ENCODE data around the gene FZD4.
A peak's percentile ranks its signal among the peaks of the same experiment; 100 is the strongest.
"Not testable (repeated sequence)": the region's sequence is repeated elsewhere in the genome, so short reads cannot be mapped to it uniquely, and the experiment has no call there.

FZD4 gene

DNA sequence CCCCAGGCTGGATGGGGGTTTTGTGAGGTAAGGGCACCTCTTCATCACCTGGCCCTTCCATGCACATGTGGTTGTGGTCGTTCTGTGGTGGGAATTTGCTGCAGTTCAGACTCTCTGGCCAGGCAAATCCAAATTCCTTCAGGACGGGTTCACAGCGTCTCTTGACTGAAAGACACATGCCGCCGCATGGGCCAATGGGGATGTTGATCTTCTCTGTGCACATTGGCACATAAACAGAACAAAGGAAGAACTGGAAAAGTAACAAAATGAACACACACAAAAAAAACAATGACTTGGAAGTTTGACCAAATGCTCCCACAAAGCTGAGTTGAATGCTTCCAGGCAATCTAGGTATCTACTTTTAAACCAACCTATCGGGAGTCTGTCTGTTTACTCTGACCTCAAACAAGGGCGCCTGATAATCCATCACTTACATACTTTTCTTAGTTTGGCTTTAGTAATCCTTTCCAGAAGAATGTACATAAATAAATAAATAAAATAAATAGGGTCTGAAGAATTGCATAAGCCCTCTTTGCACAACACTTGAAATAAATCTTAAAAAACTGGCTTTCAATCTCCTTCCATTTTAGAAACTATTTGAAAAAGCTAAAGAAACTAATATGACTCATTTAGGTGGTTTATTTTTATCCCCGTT lies 2.8 kb downstream of the FZD4 start:
- Mint-ChIP-seq H3K27ac (no peak overlapping the region), H3K4me3 (no peak overlapping the region), H3K9me3 (no peaks in the 10 kb centered on the region), H3K27me3 (peaks cover 26 to 44% of the 10 kb centered on the region in 2 donors), H3K4me1 (peaks cover 11 to 21% of the 10 kb centered on the region in 2 donors), H3K36me3 (peaks cover 0 to 2% of the 10 kb centered on the region in 2 donors)
- ATAC-seq (replicated peaks), result no peak
- DNase-seq, result no peak

GRCh38 chr11:86951706-86952105 lies 3.5 kb downstream of the FZD4 start:
- no peak for ATAC-seq (replicated peaks)
- Mint-ChIP-seq H3K9me3 (no peaks in the 10 kb centered on the region), H3K36me3 (peaks cover 0 to 2% of the 10 kb centered on the region in 2 donors)

DNA sequence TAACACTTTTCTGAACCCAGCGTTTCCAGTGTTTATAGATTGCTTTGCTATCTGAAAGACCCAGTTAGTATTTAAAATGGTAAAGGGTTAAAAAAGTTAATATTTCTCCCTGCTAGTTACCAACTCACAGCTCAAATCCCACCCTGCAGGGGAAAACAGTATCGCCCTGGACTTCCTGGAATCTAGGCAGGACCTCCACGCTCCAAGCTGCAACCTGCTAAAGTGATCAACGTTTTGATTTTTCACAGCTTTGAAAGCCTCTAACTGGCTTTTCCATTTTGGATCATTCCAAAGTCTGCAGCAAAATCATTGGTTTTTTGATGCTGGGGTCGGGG lies 4.6 kb downstream of the FZD4 start:
- DNase-seq (no peak), ATAC-seq (replicated peaks) (no peak)
- peaks cover 7 to 11% of the 10 kb centered on the region in 2 donors for H3K4me1 Mint-ChIP-seq
- H3K27ac Mint-ChIP-seq, result no peak overlapping the region
- no peak overlapping the region for H3K4me3 Mint-ChIP-seq
- peaks cover 17 to 27% of the 10 kb centered on the region in 2 donors for H3K27me3 Mint-ChIP-seq
- H3K36me3 Mint-ChIP-seq, result peaks cover 0 to 1% of the 10 kb centered on the region in 2 donors
- H3K9me3 Mint-ChIP-seq, result no peaks in the 10 kb centered on the region

More at GRCh38 chr11:86951706-86952105, 3.5 kb downstream of the FZD4 start:
- Mint-ChIP-seq H3K27ac (no peak overlapping the region), H3K4me3 (no peak overlapping the region), H3K4me1 (peaks cover 11 to 21% of the 10 kb centered on the region in 2 donors), H3K27me3 (peaks cover 28 to 37% of the 10 kb centered on the region in 2 donors)
- DNase-seq, result no peak

GRCh38 chr11:86949995-86950660 lies 5.1 kb downstream of the FZD4 start:
- no peaks in the 10 kb centered on the region for H3K36me3 Mint-ChIP-seq
- H3K27me3 Mint-ChIP-seq, result peaks cover 15 to 24% of the 10 kb centered on the region in 2 donors
- H3K9me3 Mint-ChIP-seq, result no peaks in the 10 kb centered on the region
- H3K4me3 Mint-ChIP-seq, result no peak overlapping the region
- DNase-seq, result no peak
- H3K4me1 Mint-ChIP-seq, result peaks cover 5 to 8% of the 10 kb centered on the region in 2 donors
- H3K27ac Mint-ChIP-seq, result no peak overlapping the region
- no peak for ATAC-seq (replicated peaks)

DNA sequence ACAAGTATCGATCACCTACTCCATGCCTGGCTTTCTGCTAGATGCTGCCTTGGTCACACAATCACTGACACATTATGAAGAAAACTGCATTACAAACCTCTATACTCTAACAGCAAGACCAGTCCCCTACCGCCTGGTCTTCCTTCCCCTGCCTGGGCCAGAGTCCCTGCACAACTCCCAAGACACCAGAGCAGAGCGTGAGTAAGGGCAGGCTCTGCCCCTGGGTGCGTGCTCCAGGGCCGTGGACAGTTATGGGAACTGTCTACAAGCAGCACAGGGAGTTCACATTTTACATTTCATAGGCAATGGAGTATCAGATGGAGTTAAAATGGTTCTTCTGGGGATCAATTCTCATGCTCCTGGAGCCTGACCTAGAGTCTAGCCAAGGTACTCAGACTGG lies 6.5 kb downstream of the FZD4 start:
- no peak for DNase-seq
- H3K4me3 Mint-ChIP-seq, result no peak overlapping the region
- no peak for ATAC-seq (replicated peaks)
- H3K27ac Mint-ChIP-seq, result no peak overlapping the region
- peaks cover 5 to 12% of the 10 kb centered on the region in 2 donors for H3K27me3 Mint-ChIP-seq
- H3K4me1 Mint-ChIP-seq, result no peaks in the 10 kb centered on the region
- H3K9me3 Mint-ChIP-seq, result no peaks in the 10 kb centered on the region
- no peaks in the 10 kb centered on the region for H3K36me3 Mint-ChIP-seq

- H3K36me3 Mint-ChIP-seq, result no peaks in the 10 kb centered on the region
- no peak overlapping the region for H3K4me3 Mint-ChIP-seq
- H3K27ac Mint-ChIP-seq, result no peak overlapping the region
- H3K27me3 Mint-ChIP-seq, result peaks cover 5% of the 10 kb centered on the region in 2 donors
- DNase-seq, result no peak
- H3K4me1 Mint-ChIP-seq, result no peaks in the 10 kb centered on the region
- H3K9me3 Mint-ChIP-seq, result no peaks in the 10 kb centered on the region
- ATAC-seq (replicated peaks), result no peak
These were observed 7.7 kb downstream of the FZD4 start for GRCh38 chr11:86947541-86947940.

DNA sequence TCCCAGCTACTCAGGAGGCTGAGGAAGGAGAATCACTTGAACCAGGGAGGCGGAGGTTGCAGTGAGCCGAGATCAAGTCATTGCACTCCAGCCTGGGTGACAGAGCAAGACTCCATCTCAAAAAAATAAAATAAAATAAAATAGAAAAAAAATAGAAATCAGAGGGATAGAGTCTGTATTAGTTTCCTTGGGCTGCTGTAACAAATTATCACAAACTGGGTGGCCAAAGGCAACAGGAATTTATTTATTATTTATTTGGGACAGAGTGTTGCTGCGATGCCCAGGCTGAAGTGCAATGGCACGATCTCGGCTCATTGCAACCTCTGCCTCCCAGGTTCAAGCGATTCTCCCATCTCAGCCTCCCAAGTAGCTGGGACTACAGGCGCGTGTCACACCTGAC lies 11.7 kb downstream of the FZD4 start:
- H3K9me3 Mint-ChIP-seq; H3K27ac Mint-ChIP-seq; H3K36me3 Mint-ChIP-seq; DNase-seq; ATAC-seq (replicated peaks); H3K4me3 Mint-ChIP-seq; H3K27me3 Mint-ChIP-seq; H3K4me1 Mint-ChIP-seq: not testable (repeated sequence)

DNA sequence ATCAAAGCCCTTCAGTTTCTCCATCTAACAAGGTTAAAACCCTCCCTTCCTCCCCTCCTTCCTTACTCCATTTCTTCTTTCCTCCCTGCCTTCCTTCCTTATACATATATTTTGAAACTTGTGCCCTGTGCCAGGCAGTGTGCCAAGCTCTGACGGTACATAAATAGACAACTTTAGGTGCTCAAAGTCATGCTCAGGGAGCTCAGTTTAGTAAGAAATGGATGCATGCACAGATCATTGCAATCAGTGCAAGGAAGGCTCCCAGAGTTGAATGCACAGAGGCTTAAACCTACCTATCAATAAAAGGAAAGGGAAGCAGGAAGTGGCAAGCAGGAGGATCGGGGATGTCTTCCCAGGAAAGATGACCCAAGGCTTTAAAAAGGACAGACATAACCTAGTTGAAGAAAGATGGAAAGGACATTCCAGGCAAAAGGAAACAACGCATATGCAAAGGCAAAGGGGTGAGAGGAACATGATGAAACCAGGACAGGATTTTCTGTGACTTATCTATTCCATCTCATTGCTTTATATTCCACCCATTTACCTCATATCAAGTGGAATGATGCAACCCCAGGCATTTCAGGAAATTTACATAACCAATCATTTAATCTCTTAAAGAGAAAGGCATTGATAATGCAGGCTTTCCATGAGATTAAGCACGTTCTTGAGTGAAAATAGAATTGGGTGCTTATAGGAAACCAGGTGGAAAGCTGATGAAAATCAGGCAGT lies 13.2 kb downstream of the FZD4 start:
- H3K4me1 Mint-ChIP-seq, result no peaks in the 10 kb centered on the region
- ATAC-seq (replicated peaks), result no peak

DNA sequence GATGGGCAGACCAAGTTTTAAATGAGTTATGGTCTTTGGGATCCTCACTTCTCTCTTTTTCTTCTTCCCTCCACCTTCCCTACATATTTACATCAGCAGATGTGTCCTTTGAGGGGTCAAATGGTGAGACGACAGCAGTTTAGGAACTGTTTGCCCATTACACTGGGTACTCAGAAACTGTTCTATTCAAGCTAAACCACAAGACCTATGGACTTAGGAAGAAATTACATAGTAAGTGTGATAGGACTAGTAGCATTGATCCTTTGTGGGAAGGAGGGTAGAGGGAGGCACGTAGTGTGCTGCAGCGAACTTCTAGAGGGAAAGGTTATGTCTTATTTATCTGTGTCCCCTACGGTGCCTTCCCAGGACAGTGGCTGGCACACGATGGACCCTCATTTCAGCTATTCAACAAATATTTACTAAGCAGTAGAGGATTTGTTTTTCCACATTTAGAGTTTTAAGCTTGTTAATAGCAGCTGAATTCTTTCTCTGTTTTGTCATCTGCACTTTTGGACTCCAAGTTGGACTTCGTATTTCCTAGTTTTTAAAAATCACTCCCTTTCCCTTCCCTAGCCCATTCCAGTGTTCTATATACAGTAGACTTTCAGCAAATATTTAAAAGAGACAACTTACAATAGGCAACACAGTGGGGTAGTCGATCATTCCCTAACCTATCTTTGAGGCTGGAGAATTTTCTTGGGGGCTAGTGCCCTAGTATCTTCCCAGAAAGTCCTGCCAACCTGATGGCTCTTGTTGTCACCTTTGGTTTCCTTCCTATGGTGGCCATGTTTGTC lies 13.9 kb downstream of the FZD4 start:
- no peaks in the 10 kb centered on the region for H3K36me3 Mint-ChIP-seq
- H3K27me3 Mint-ChIP-seq, result peaks cover 8 to 10% of the 10 kb centered on the region in 2 donors
- H3K4me3 Mint-ChIP-seq, result no peak overlapping the region
- no peaks in the 10 kb centered on the region for H3K4me1 Mint-ChIP-seq
- no peak overlapping the region for H3K27ac Mint-ChIP-seq
- no peak for DNase-seq
- no peaks in the 10 kb centered on the region for H3K9me3 Mint-ChIP-seq
- no peak for ATAC-seq (replicated peaks)

More for the DNA sequence above, 13.2 kb downstream of the FZD4 start:
- Mint-ChIP-seq H3K27me3 (peaks cover 8 to 10% of the 10 kb centered on the region in 2 donors), H3K27ac (no peak overlapping the region), H3K4me3 (no peak overlapping the region), H3K36me3 (no peaks in the 10 kb centered on the region), H3K9me3 (no peaks in the 10 kb centered on the region)
- no peak for DNase-seq

- Mint-ChIP-seq H3K27me3 (peaks cover 8 to 10% of the 10 kb centered on the region in 2 donors), H3K27ac (no peak overlapping the region), H3K9me3 (no peaks in the 10 kb centered on the region), H3K4me3 (no peak overlapping the region), H3K36me3 (no peaks in the 10 kb centered on the region), H3K4me1 (no peaks in the 10 kb centered on the region)
- DNase-seq (no peak), ATAC-seq (replicated peaks) (no peak)
These were observed 14.9 kb downstream of the FZD4 start for GRCh38 chr11:86940122-86940777.

DNA sequence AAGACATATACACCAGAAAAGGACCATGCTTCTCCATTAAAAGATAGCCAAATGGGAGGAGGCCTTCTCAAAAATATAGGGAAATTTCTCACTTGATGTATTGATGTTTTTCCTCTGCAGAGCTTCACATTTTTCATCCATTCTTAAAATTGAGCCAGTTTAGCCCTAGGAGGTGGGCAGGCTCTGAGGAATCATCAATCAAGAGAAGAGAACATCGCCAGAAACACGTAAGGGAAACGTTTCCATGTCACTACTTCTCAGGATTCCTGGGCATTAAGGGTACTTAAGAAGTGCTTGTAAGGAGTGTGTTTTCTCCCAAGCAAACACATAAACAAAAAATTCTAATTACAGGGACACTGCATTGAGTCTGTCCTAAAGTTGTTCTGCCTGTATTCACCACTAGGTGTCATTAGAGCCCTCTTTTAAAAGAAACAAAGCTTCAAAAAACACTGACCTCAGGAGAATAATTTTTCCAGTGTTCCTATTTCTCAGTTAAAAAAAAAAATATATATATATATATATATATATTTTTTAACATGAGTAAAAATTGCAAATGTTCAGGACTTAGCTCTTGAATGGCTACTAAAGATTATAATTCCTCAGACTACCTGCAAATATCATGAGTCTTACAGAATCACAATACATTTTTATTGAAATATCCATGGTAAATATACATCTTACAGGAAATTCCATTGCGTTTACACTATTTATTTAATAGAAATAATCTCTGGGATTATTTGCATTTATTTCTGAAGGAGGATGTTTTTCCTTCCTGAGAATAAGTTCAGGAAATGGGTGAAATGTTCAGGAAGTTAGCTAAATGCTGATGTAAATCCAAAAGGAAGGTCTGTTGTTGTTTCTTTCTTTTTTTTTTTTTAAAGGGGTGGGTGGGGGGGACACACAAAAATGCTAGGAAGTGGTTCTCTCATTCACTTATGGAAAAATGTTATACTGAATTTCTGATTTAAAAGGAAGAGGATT lies 16.0 kb downstream of the FZD4 start:
- peak; percentile 38 to 57 for ATAC-seq (replicated peaks)
- DNase-seq, result no peak

DNA sequence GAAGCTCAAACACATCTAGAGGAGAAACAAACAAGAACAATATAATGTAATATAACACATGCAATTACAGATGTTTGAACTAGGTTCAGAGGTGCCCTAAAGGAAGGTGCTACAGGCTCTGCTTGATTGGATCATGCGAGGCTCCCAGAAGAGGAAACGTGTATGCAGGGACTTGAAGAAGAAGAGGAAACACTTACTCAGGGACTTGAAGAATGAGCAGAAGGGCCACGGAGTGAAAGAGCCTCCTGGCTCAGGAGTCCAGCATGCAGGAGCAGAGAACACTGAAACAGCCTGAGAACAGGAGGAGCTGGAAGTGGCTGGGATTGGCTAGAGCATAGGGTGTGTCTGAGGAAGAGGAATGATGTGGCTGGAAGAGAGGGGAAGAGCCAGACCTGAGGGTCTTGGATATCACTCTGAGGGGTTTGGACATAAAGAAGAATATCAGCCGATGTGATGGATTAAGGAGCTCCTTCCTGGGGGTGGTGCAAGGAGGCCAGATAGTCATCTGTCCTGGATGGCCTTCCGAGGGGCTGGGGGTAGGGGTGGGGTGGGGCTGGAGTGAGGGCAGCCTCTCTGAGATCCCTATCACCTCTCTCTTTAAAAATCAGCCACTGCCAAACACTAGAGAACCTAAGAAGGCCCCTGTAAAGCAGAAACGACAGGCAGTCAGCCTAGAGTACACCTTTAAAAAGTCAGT lies 16.8 kb downstream of the FZD4 start:
- Mint-ChIP-seq H3K9me3 (no peaks in the 10 kb centered on the region), H3K27me3 (peaks cover 8 to 10% of the 10 kb centered on the region in 2 donors), H3K4me3 (no peak overlapping the region), H3K36me3 (no peaks in the 10 kb centered on the region), H3K27ac (no peak overlapping the region), H3K4me1 (no peaks in the 10 kb centered on the region)
- no peak for DNase-seq
- ATAC-seq (replicated peaks), result no peak

More for the DNA sequence above, 16.0 kb downstream of the FZD4 start:
- H3K36me3 Mint-ChIP-seq, result no peaks in the 10 kb centered on the region
- no peaks in the 10 kb centered on the region for H3K9me3 Mint-ChIP-seq
- H3K27ac Mint-ChIP-seq, result no peak overlapping the region
- H3K4me1 Mint-ChIP-seq, result no peaks in the 10 kb centered on the region
- H3K4me3 Mint-ChIP-seq, result no peak overlapping the region
- H3K27me3 Mint-ChIP-seq, result peaks cover 8 to 10% of the 10 kb centered on the region in 2 donors
